NB4 (cell line): ENCODE data around the gene CADM1.

Experiments
- DNase-seq: peaks from one replicate; pipeline ENCODE4 v3.0.0; 2010; ENCODE audit warnings: low read depth
- H3K4me3 ChIP-seq: one replicate; pipeline ENCODE4 v1.5.1; 2011; ENCODE audit warnings: mild to moderate bottlenecking, low read depth, low read length, moderate library complexity
- CTCF ChIP-seq: IDR thresholded peaks from one replicate; pipeline ENCODE4 v1.5.1; 2012; ENCODE audit warnings: low read depth, low read length
- MAX ChIP-seq: IDR thresholded peaks from 2 replicates; pipeline ENCODE4 v1.6.1; 2011; ENCODE audit warnings: low read depth, low read length
- MYC ChIP-seq: IDR thresholded peaks from 2 replicates; pipeline ENCODE4 v1.6.1; 2011; ENCODE audit warnings: low read depth, low read length
- POLR2A ChIP-seq: IDR thresholded peaks from 2 replicates; pipeline ENCODE4 v1.6.1; 2011; ENCODE audit warnings: mild to moderate bottlenecking; ENCODE audit not compliant: insufficient read length; ENCODE audit errors: extremely low read depth

Gene CADM1

GRCh38 chr11:115167456-115167855 is 336.8 kb downstream of the CADM1 start:
- TF ChIP-seq POLR2A (no peak), MYC (no peak), MAX (no peak), CTCF (no peak)
- no peak for DNase-seq
- H3K4me3 ChIP-seq: no peak overlapping the region

GRCh38 chr11:115166820-115167219 is 337.4 kb downstream of the CADM1 start:
- no peak for DNase-seq
- no peak overlapping the region for H3K4me3 ChIP-seq
- TF ChIP-seq CTCF: no peak
- no peak for TF ChIP-seq POLR2A
- TF ChIP-seq MYC: no peak

GRCh38 chr11:115164774-115165173 is 339.4 kb downstream of the CADM1 start:
- DNase-seq: no peak
- TF ChIP-seq MYC (no peak), CTCF (no peak), MAX (no peak)
- no peak overlapping the region for H3K4me3 ChIP-seq

GRCh38 chr11:115162919-115163318 is 341.3 kb downstream of the CADM1 start:
- no peak for TF ChIP-seq CTCF
- no peak for TF ChIP-seq MYC
- no peak for TF ChIP-seq MAX
- TF ChIP-seq POLR2A: no peak
- DNase-seq: no peak
- no peak overlapping the region for H3K4me3 ChIP-seq

- no peak for DNase-seq
- no peak overlapping the region for H3K4me3 ChIP-seq
- TF ChIP-seq CTCF (no peak), MYC (no peak), POLR2A (no peak), MAX (no peak)
Measured at GRCh38 chr11:115161876-115162275, 342.3 kb downstream of the CADM1 start.

- DNase-seq: no peak
- no peak for TF ChIP-seq MAX
- no peak for TF ChIP-seq POLR2A
- no peak for TF ChIP-seq CTCF
- TF ChIP-seq MYC: no peak
Measured at GRCh38 chr11:115159207-115159606, 345.0 kb downstream of the CADM1 start.

More at GRCh38 chr11:115159207-115159606, 345.0 kb downstream of the CADM1 start:
- no peak overlapping the region for H3K4me3 ChIP-seq
